Fibroblast of the conjunctiva (primary cell): Measurements from ENCODE around the gene EME2.

Source experiments
- DNase-seq: peaks from one replicate; pipeline ENCODE4 v3.0.0-alpha.2; 2010; ENCODE audit warnings: low read depth

Gene EME2

GRCh38 chr16:1818873-1819525 lies 46.4 kb downstream of the EME2 start:
- no peak for DNase-seq

- DNase-seq: no peak
Observed at GRCh38 chr16:1819611-1820010, 47.0 kb downstream of the EME2 start.

GRCh38 chr16:1820096-1820945 lies 47.7 kb downstream of the EME2 start:
- no peak for DNase-seq

GRCh38 chr16:1820946-1821290 lies 48.3 kb downstream of the EME2 start:
- DNase-seq: no peak

- DNase-seq: no peak
Observed at GRCh38 chr16:1821861-1822611, 49.4 kb downstream of the EME2 start.

GRCh38 chr16:1822801-1823200 lies 50.2 kb downstream of the EME2 start:
- DNase-seq: no peak

GRCh38 chr16:1823821-1824220 lies 51.2 kb downstream of the EME2 start:
- peak; percentile 16 for DNase-seq

GRCh38 chr16:1825381-1825863 lies 52.8 kb downstream of the EME2 start:
- no peak for DNase-seq
